ENCODE measurements around the gene COG5.

Gene COG5

DNA sequence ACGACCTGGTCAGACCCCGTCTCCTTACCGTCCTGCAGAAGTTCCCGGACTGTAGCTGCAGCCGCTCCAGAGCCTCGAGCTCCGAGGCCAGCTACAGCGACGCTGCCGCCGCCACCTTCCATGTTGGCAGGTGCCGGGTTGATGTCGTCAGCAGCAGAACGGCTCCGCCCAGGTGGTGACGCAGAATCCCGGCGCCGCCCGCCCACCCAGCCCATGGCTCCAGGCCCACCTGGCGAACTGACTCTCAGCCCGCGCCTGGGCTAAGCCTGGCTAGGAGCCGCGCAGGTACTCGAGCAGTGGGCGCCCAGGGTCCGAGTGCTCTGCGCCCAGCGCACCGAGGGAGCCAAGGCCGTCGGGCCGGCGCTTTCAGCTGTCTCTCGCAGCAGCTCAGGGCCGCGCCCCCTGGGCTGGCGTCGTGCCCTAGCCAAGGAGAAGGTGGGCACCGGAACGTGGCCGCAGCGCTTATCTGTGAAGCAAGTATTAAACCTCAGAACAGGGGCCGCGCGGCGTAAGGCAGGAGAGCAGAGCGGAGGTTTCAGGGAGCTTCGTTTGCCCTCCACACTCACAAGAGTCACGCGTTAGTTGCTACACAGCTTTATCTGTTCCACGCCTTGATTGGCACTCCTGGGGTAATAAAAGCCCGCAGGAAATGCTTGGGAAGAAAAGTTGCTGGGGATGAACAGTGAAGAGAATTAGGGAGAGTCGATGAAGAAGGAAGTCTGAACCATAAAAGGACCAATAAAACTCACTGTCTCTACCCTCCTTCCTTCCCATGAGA, at the start of gene COG5, which contains the start of gene DUS4L:
COG5 (minus strand) TSS at position 146 of the 778 bp plus-strand sequence; CDS start at position 122, 24 bp downstream.
DUS4L (plus strand) TSS at position 197 of the 778 bp plus-strand sequence. CDS start 3,100 bp downstream, outside the sequence.
- peak; percentile 50 for DNase-seq (ENCODE audit: low read depth)

DNA sequence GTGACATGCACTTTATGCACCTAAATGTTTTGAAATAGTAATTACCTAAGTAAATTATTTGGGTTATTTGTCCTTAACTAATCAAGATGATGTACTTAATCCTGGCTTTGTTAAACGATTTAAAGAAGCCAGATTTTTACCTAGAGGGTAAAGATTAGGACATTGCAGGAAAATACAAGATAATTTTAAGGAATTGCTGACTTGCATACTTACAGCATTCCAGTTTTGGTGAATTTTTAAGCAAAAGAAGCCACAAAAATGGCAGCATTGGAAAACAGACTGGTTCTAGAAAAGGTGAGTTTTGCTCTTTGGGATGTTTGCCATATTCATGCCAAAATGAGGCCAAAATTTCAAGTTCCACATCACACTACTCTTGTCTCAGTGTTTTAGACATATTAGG, 49.7 kb upstream of the COG5 start:
- no peak for DNase-seq (ENCODE audit: low read depth)

- DNase-seq (ENCODE audit: low read depth): no peak
Observed at GRCh38 chr7:107610323-107610722, 46.6 kb upstream of the COG5 start.

DNA sequence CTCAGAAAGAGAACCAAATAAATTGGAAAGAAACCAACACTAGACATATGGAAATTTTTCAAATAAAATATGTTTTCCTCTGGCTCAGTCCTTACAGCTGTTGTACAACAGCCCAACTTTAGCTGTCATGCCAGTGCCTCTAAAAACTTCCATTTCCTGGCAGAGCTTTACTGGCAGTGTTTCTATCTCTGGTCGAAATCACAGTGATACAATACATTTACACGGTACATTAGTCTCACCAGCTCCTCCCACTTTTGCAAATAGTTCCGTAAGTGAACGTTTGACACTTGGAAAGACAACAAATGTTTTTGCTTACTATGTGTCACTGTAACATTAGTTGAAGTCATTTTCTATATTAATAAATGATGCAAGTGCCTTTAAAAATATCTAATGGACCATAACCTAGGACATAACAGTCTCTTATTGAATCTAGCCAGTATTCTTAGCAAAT, 46.1 kb upstream of the COG5 start:
- no peak for DNase-seq (ENCODE audit: low read depth)

DNA sequence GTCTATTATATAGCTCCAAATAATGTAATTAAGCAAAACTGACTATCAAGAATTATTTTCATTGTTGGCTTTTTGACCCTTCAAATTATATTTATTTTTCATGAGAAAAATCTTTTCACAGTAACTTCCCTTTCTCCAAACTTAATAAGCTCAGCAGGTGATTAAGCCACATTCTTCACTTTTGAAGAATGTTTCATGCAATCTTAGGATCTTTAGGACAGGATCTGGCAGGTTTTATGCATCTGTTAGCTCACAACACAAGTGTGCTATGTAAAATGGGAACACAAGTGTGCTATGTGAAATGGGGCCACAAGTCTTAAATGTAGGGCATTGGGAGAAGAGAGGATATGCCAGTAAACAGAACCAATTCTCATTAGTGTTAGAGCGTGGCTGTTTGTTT, 42.6 kb upstream of the COG5 start:
- no peak for DNase-seq (ENCODE audit: low read depth)

DNA sequence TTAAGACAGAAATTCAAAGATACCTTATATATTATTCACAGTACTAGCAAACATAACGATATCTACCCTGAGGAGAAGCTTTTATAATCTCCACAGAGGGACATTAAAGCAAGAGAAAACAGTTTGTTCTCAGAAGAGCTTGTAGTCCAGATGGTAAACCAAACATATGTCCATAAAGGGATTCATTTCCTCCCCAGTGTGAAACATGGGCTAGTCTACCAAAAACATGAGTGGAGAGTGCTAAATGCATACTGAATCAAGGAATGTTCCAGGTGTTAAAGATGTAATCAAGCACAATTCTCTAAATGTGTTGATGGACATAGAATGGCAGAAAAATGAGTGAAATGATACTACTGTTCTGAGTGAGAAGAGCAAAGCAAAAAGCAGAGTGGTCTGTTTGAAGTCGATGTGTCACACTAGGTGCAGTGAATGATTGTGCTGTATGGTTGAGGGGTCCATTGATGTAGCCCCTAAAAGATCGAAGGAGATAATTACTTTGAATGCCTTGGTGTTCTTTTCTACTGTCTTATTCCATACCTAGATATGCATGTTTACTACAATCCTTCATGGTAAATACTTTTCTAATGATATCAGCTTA, 41.6 kb upstream of the COG5 start:
- DNase-seq (ENCODE audit: low read depth): no peak

- DNase-seq (ENCODE audit: low read depth): no peak
Observed at GRCh38 chr7:107600816-107601215, 37.1 kb upstream of the COG5 start.

GRCh38 chr7:107599262-107599661, 35.5 kb upstream of the COG5 start:
- DNase-seq (ENCODE audit: low read depth): no peak

GRCh38 chr7:107597953-107598352, 34.2 kb upstream of the COG5 start:
- DNase-seq (ENCODE audit: low read depth): no peak

DNA sequence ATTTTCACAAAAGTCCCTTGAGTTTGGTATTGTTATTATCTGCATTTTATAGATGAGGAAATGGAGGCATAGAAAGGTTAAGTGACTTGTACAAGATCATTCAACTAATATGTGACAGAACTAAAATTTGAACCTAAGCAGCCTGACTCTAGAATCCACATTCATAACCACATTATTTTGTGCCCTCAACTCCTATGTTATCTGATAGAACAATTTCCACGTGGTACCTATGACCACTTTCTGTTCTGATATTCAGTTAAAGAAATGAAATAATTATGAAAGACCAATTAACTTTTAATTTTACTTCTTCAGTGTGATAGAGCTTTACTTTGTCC, 33.8 kb upstream of the COG5 start:
- DNase-seq (ENCODE audit: low read depth): no peak

DNA sequence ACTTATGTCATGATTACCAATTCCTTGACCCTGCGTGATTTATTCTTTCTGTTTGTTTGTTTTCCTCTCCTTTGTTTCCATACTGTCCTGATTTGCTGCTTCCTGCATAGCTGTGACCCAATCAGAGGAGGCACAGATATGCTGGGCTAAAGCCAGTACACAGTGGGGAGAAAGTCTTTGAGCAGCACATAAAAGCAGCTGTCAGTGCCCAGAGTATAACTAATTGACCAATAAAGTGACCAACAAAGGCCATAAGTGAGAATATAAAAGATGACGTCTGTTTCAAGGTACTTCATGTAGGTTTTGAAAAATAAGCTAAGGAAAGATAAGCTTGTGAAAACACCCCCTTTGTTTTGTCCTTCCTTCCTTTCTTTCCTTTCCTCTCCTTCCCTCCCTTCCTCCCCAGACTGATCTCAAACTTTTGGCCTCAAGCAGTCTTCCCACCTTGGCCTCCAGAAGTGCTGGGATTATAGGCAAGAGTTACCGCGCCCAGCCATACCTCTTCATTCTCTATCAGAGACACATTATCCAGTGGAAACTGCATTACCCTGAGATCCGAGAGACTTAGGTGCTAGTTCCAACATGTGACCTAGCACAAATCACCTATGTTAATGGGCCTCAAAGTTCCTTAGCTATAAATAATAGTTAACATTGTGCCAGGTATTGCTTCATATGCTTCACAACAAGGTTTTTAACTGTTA, 33.3 kb upstream of the COG5 start:
- no peak for DNase-seq (ENCODE audit: low read depth)

DNA sequence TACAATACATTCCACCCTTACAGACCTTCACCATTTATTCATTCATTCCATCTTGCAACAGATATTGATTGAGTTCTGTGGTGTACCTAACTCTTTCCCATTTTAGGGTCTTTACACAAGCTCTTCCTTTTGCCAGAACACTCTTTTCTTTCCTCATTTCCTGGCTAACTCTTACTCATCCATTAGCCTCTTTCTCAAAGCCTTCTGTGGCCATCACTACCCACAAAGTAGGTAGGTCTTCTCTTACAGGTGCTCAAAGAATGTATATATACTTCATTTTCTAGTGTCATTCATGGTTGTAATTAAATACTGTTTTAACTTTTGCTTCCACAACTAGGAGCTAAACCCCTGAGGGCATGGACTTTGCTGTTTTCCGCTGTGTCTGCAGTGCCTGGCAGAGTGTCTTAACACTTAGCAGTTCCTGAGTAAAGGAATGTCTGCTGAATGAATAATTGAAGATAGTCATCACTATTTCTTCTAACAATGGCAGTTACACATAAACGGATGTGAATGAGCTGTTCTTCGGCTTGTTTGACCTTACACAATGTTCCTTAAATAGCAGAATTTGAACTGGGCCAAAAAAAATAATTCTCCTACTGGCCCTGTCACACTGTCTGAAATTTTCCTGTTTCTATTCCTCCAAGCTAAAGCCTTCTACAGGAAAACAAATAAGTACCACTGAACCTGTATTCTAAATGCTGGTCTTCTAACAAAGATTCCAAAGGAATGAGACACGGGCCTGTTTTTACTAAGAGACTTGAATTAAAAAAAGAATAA, 31.4 kb upstream of the COG5 start:
- DNase-seq (ENCODE audit: low read depth): peak; percentile 89

DNA sequence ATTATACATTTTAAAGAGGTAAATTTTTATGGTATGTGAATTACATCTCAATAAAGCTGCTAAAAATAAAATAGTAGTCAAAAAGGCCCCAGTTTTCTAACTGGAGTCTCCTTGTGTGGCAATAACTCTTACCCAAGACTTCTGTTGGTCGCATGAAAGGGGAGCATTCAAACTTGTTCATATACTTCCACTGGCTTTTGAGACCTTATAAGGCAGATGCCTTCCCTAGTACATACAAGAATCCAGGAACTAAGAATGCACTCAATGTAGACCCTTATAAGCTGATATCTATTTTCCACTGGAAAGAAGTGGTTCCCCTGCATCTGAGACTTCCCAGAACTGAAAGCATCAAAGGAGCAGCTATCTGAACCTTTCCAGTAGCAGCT, 29.3 kb upstream of the COG5 start:
- DNase-seq (ENCODE audit: low read depth): no peak

DNA sequence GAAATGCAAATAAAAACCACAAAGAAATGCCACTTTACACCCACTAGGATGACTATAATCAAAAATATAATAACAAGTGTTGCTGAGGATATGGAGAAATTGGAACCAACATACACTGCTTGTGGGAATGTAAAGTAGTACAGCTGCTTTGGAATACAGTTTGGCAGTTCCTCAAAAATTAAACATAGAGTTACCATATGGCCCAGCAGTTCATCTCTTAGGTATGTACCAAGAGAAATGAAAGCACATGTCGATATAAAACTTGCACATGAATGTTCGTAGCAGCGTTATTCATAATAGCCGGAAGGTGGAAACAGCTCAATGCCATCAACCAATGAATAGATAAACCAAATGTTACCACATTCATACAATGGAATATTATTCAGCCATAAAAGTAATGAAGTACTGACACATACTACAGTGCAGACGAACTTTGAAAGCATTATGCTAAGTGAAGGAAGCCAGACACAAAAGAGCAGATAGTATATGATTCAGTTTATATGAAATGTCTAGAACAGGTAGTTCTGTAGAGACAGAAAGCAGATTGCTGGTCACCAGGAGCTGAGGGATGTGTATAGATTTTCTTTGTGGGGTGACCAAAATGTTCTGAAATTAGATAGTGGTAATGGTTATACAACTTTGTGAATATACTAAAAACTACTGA, 28.8 kb upstream of the COG5 start:
- no peak for DNase-seq (ENCODE audit: low read depth)

- DNase-seq (ENCODE audit: low read depth): no peak
Observed at GRCh38 chr7:107591421-107591820, 27.7 kb upstream of the COG5 start.

GRCh38 chr7:107588529-107589130, 24.9 kb upstream of the COG5 start:
- no peak for DNase-seq (ENCODE audit: low read depth)

GRCh38 chr7:107584716-107585115, 21.0 kb upstream of the COG5 start:
- DNase-seq (ENCODE audit: low read depth): no peak

DNA sequence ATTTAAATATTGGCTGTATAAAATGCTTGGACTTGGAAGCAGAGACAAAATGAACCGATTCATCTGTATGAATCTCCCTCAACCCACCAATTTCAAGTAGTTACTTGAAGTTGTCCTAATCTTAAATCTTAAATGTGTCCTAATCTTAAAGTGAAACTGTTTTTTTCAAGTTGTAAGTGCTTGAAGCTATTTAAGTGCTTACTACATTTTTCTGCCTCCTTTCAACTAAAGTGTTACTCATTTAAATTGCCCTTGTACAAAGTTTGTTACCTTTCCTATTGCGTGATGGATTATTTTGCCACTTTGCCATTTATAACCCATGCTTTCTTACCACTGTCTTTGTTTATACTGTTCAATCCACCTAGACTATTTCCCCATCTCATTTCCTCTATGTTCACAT, 19.2 kb upstream of the COG5 start:
- no peak for DNase-seq (ENCODE audit: low read depth)

DNA sequence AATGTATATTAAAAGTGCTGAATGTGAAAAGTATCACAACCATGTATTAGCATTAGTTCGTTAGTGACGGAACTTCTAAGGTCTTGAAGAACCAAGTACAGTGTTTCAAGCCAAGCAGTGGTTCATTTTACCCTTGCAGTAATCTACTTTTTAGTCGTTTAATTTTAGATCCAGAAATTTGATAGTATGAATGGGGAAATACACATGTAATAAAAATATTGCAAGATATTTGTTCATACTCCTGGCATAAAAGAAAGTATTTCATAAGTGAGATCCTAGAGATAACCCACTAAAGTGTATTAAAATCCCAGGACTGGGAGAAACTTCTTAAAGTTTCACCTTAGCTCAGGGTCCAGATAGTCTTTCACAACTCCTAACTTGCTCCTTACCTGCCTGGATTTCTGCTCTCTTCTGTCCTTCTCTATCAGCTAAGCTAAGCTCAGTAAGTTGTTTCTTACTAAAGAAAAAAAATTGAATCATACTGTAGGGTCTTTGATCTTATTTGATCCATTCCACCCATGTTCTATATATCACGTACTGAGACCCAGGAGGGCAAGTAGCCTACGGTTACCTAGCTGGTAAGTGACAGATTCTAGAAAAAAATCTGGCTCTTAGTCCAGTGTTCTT, 17.8 kb upstream of the COG5 start:
- no peak for DNase-seq (ENCODE audit: low read depth)

DNA sequence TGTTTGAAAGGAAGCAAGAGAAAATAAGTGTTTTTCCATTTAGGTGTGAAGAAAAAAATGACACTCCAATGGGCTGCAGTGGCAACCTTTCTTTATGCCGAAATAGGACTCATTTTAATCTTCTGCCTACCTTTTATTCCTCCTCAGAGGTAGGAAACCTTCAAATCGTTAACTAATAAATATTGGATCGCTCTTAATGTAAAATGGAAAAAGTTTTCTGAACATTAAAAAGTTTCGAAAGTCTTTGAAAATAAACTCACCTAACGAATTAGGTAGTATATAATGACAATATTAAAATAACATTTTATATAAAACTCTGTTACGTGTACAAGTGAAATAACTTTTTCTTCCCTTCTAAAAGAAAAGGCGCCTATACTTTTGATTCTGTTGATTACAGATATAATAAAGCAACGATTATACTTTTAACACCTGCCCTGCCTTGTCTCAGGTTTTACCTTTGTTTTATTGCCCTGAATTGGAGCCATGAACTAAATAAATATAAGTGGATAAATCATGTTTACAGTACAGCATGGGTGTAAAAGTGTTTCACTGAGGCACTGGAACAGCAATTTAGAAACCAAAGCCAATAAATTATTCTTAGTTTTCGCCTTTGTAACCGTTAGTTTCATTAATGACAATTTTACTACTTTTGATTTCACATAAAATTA, 17.1 kb upstream of the COG5 start:
- no peak for DNase-seq (ENCODE audit: low read depth)
